HFF-Myc (cell line): ENCODE measurements around the gene PRPSAP1.
A peak's percentile ranks its signal among the peaks of the same experiment; 100 is the strongest.

Experiments
- DNase-seq: peaks from one replicate; pipeline ENCODE4 v3.0.0-alpha.2; 2011; ENCODE audit warnings: low read depth; ENCODE audit errors: extremely low read depth
- H3K4me3 ChIP-seq: replicated peaks from 2 replicates; pipeline ENCODE4 v1.5.1; 2011; ENCODE audit warnings: low read depth, mild to moderate bottlenecking, control low read depth, low read length
- CTCF ChIP-seq: IDR thresholded peaks from 2 replicates; pipeline ENCODE4 v1.5.1; 2012; ENCODE audit warnings: mild to moderate bottlenecking, low read depth, low read length, control low read depth; ENCODE audit errors: missing control alignments

PRPSAP1 gene

GRCh38 chr17:76353599-76354316 lies at the start of gene PRPSAP1:
TSS of gene PRPSAP1 (minus strand) at chr17:76353916. CDS start at chr17:76353703, 213 bp downstream.
- DNase-seq, result no peak
- peak within 1 kb of the TSS; percentile 57 for H3K4me3 ChIP-seq
- TF ChIP-seq CTCF, result peak; percentile 44

- DNase-seq, result no peak
- no peak for TF ChIP-seq CTCF
- no peak overlapping the region for H3K4me3 ChIP-seq
Observed at GRCh38 chr17:76402711-76403110, 49.0 kb upstream of the PRPSAP1 start.

GRCh38 chr17:76399175-76400172 lies 45.8 kb upstream of the PRPSAP1 start:
- H3K4me3 ChIP-seq, result no peak overlapping the region
- no peak for DNase-seq
- no peak for TF ChIP-seq CTCF

GRCh38 chr17:76398523-76399174 lies 44.9 kb upstream of the PRPSAP1 start:
- DNase-seq, result no peak
- no peak for TF ChIP-seq CTCF
- H3K4me3 ChIP-seq, result no peak overlapping the region

- DNase-seq, result peak; percentile 72
- TF ChIP-seq CTCF, result peak; percentile 93
- no peak overlapping the region for H3K4me3 ChIP-seq
Observed at GRCh38 chr17:76397687-76398522, 44.2 kb upstream of the PRPSAP1 start.

GRCh38 chr17:76397184-76397583 lies 43.5 kb upstream of the PRPSAP1 start:
- DNase-seq, result no peak

More at GRCh38 chr17:76397184-76397583, 43.5 kb upstream of the PRPSAP1 start:
- no peak overlapping the region for H3K4me3 ChIP-seq
- peak; percentile 10 for TF ChIP-seq CTCF
